GM12874 (cell line): ENCODE measurements around the gene ANKRD35.

Experiments used
- CTCF ChIP-seq: IDR thresholded peaks from 2 replicates; pipeline ENCODE4 v1.5.1; 2011; ENCODE audit warnings: low read depth, mild to moderate bottlenecking, control low read depth, low read length, moderate library complexity; ENCODE audit not compliant: insufficient read depth

ANKRD35 gene

GRCh38 chr1:145918144-145918991, 32.7 kb upstream of the ANKRD35 start, which contains the start of gene PEX11B:
PEX11B (minus strand) TSS chr1:145918717; CDS start chr1:145918688, 29 bp downstream.
- no peak for TF ChIP-seq CTCF

DNA sequence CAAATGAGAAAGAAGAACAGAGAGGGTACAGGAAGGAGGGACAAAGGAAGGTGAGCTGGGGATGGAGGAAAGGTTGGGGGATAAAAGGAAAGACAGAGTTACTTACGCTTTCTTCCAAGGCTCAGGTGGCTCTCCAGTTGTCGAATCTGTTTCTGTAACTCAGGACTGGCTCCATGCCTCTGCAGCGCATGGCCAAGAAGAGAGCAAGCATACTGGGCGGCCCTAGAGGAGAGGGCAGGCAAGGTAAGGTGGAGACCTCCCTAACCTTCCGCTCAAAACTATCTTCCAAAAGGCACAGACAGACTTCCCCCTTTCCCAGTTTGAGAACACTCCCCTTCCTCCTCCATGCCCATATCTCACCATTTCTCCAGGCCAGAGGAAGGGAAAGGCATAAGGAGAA, 31.9 kb upstream of the ANKRD35 start:
- TF ChIP-seq CTCF, result no peak

DNA sequence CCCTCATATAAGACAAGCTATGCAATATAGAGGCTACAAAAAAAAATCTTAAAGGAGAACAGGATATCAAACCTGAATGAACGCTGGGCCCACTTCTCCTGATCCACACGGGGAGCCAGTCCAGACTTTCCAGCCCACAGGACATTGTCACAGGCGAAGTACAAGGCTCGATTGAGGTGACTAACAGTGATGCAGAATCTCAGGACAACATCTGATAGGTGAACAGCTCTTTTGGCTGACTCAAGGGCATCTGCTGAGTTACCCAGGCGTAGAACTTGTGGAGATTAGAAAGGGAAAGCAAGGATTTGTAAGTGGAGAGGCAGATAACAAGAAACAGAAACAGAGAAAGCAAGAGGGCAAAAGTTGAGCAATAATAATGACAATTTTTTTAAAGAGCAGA, 31.1 kb upstream of the ANKRD35 start:
- TF ChIP-seq CTCF, result no peak

DNA sequence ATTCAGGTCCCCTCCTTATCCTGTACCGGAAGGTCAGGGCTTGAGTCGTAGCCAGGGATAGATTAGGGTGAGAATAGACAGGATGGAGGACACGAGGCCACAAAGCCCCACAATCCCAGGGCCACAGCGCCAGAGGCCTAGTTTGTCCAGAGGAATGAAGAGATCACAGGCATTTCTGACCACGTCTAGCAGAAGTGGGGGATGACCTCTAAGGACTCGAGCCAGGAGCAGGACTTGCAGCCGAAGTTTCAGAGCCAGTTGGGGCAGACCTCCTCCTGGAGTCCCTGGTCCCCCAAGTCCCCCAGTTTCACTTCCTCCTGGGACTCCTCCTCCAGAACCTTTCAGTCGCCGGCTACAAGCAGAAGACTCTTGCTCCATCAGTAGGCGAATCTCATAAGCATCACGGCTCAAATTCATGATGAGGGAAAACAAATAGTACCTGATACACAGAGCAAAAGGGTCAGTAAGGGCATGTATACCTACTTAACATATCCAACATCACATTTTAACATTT, 26.5 kb upstream of the ANKRD35 start:
- TF ChIP-seq CTCF, result no peak

- TF ChIP-seq CTCF, result no peak
These were observed 23.0 kb upstream of the ANKRD35 start for GRCh38 chr1:145908653-145909052.

- no peak for TF ChIP-seq CTCF
These were observed 21.5 kb upstream of the ANKRD35 start for GRCh38 chr1:145906954-145907753.
